ENCODE results near the gene ZCCHC14.

ZCCHC14 gene

GRCh38 chr16:87417528-87417910 lies 75.3 kb downstream of the ZCCHC14 start:
- H3F3A ChIP-seq (ENCODE audit: insufficient read depth, low read length) = no peaks in the 10 kb centered on the region
- H3K4me2 ChIP-seq (ENCODE audit: low read depth, low read length) = no peak overlapping the region
- TF ChIP-seq EZH2 (optimal IDR thresholded peaks at IDR 0.05; ENCODE audit: low read depth, low read length) = no peak
- no peak for TF ChIP-seq CTCF (IDR thresholded peaks at IDR 0.05; ENCODE audit: low read length)
- TF ChIP-seq EZH2phosphoT487 (IDR thresholded peaks at IDR 0.05; ENCODE audit: low read length) = no peak
- H3K36me3 ChIP-seq (replicated peaks; ENCODE audit: insufficient read depth, low read length) = no peaks in the 10 kb centered on the region
- no peaks in the 10 kb centered on the region for H4K20me1 ChIP-seq (ENCODE audit: insufficient read depth, low read length)
- H3K79me2 ChIP-seq (ENCODE audit: low read length) = no peaks in the 10 kb centered on the region
- no peaks in the 10 kb centered on the region for H3K9me2 ChIP-seq (replicated peaks; ENCODE audit: insufficient read depth, low read length)
- no peak overlapping the region for H3K27ac ChIP-seq (ENCODE audit: low read length)
- H3K27me3 ChIP-seq (replicated peaks; ENCODE audit: insufficient read depth, low read length) = no peaks in the 10 kb centered on the region
- H3K9me3 ChIP-seq (replicated peaks; ENCODE audit: insufficient read depth, low read length) = no peaks in the 10 kb centered on the region
- no peak overlapping the region for H2AFZ ChIP-seq (ENCODE audit: low read length)
- no peaks in the 10 kb centered on the region for H3K4me1 ChIP-seq (ENCODE audit: low read length)
- no peak overlapping the region for H3K9ac ChIP-seq (ENCODE audit: low read length)
- H3K4me3 ChIP-seq (ENCODE audit: low read length) = no peak overlapping the region
- no peak for DNase-seq

DNA sequence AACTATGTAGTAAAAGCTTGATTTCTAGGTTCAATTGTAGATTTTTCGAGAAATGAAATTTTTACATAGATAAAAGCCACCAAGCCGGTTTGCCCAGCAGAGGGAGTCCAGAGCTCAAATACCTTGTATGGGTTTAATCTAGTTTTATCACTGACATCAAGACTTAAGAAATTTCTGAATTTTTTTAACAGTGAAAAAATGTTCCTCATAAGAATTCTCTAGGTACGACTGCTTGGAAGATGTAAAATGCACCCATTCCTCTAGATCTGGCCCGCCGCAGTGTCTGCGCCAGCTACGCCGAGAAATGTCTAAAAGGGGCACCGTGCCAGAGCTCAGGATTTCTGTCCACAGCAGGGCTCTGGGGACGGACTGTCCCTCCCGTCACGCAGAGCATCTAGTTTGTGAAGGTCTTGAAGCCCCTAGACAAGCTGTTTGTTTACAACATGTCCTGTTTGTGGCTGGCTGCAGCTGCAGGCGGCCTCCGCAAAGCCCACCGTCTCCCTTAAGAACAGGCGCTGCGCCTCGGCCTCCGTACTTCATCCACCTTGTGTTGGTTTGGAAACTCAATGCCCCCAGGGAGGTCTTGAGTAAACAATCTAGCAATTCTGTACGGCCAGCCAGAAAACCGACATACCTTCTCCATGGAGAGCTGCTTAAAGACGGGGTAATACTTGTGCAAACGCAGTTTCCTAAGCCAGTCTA lies 75.8 kb downstream of the ZCCHC14 start:
- Histone ChIP-seq H3K9me2 (replicated peaks; ENCODE audit: insufficient read depth, low read length) (no peaks in the 10 kb centered on the region), H3K79me2 (ENCODE audit: low read length) (no peaks in the 10 kb centered on the region), H3K36me3 (replicated peaks; ENCODE audit: insufficient read depth, low read length) (no peaks in the 10 kb centered on the region), H3K4me1 (ENCODE audit: low read length) (no peaks in the 10 kb centered on the region), H3K9me3 (replicated peaks; ENCODE audit: insufficient read depth, low read length) (no peaks in the 10 kb centered on the region), H4K20me1 (ENCODE audit: insufficient read depth, low read length) (no peaks in the 10 kb centered on the region), H3K4me2 (ENCODE audit: low read depth, low read length) (no peak overlapping the region), H3K27ac (ENCODE audit: low read length) (no peak overlapping the region), H3F3A (ENCODE audit: insufficient read depth, low read length) (no peaks in the 10 kb centered on the region), H3K27me3 (replicated peaks; ENCODE audit: insufficient read depth, low read length) (no peaks in the 10 kb centered on the region), H3K9ac (ENCODE audit: low read length) (no peak overlapping the region), H2AFZ (ENCODE audit: low read length) (no peak overlapping the region), H3K4me3 (ENCODE audit: low read length) (no peak overlapping the region)
- no peak for DNase-seq
- TF ChIP-seq EZH2 (optimal IDR thresholded peaks at IDR 0.05; ENCODE audit: low read depth, low read length) = no peak
- peak; percentile 23 for TF ChIP-seq CTCF (IDR thresholded peaks at IDR 0.05; ENCODE audit: low read length)
- TF ChIP-seq EZH2phosphoT487 (IDR thresholded peaks at IDR 0.05; ENCODE audit: low read length) = no peak

DNA sequence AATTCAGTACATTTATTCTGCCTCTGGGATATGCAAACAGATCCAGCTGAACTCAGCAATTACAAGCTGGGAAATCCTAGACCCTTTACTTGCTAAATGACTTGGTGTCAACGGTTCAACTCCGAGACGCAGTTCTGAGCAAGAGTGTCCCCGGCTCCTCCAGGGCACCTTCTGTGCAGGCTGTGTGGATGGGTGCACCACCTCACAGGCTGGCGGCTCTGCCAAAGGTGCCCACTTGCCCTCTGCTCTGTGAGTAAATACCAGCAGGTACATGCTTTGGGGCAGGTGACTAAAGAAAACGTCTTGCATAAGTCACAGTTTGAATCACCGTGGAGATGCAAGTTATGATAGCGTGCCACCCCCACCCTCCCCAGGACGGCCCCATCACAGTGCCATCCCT lies 77.4 kb downstream of the ZCCHC14 start:
- Histone ChIP-seq H3K36me3 (replicated peaks; ENCODE audit: insufficient read depth, low read length) (no peaks in the 10 kb centered on the region), H3K4me2 (ENCODE audit: low read depth, low read length) (no peak overlapping the region), H3K27ac (ENCODE audit: low read length) (no peak overlapping the region), H3K79me2 (ENCODE audit: low read length) (no peaks in the 10 kb centered on the region), H4K20me1 (ENCODE audit: insufficient read depth, low read length) (no peaks in the 10 kb centered on the region), H3K9me2 (replicated peaks; ENCODE audit: insufficient read depth, low read length) (no peaks in the 10 kb centered on the region), H3K4me1 (ENCODE audit: low read length) (no peaks in the 10 kb centered on the region), H3K27me3 (replicated peaks; ENCODE audit: insufficient read depth, low read length) (no peaks in the 10 kb centered on the region), H3K9me3 (replicated peaks; ENCODE audit: insufficient read depth, low read length) (no peaks in the 10 kb centered on the region), H3K4me3 (ENCODE audit: low read length) (no peak overlapping the region), H2AFZ (ENCODE audit: low read length) (no peak overlapping the region), H3F3A (ENCODE audit: insufficient read depth, low read length) (no peaks in the 10 kb centered on the region), H3K9ac (ENCODE audit: low read length) (no peak overlapping the region)
- TF ChIP-seq EZH2phosphoT487 (IDR thresholded peaks at IDR 0.05; ENCODE audit: low read length) (no peak), EZH2 (optimal IDR thresholded peaks at IDR 0.05; ENCODE audit: low read depth, low read length) (no peak), CTCF (IDR thresholded peaks at IDR 0.05; ENCODE audit: low read length) (no peak)
- DNase-seq = no peak
